Natural killer cell (primary cell): ENCODE results near the gene GLIPR2. TPM values are rescaled to one million over a fixed set of nuclear protein-coding genes. Genes with fewer than 3 reads are reported as not detected.
A peak's percentile ranks its signal among the peaks of the same experiment; 100 is the strongest.

Source experiments
- ATAC-seq, 3 donors: fragments of 150-1000 bp in 2 of 3; fragments of 200-7000 bp in 1 of 3; cut with Tn5 transposase; 1 replicate in 1 of 3; 2 replicates in 2 of 3; pipeline ENCODE4 v1.10.0; 2021; ENCODE audit warnings: mild to moderate bottlenecking in 2 of 3, moderate library complexity in 2 of 3
- DNase-seq, 2 donors: peaks; one replicate each; pipeline versions ENCODE4 v3.0.0 to v3.0.0-alpha.2; 2013 to 2021; ENCODE audit warnings: mixed read lengths in 1 of 2
- H3K27ac ChIP-seq: one replicate; pipeline ENCODE4 v1.5.1; 2013; ENCODE audit warnings: mild to moderate bottlenecking, low read length
- H3K27me3 ChIP-seq: one replicate; pipeline ENCODE4 v1.6.1; 2013; ENCODE audit warnings: low read length; ENCODE audit not compliant: control insufficient read depth, insufficient read depth
- H3K36me3 ChIP-seq: one replicate; pipeline ENCODE4 v1.6.1; 2013; ENCODE audit warnings: low read length; ENCODE audit not compliant: control insufficient read depth, insufficient read depth
- H3K4me1 ChIP-seq: one replicate; pipeline ENCODE4 v1.6.1; 2013; ENCODE audit warnings: low read length; ENCODE audit not compliant: control insufficient read depth, insufficient read depth
- H3K4me3 ChIP-seq: one replicate; pipeline ENCODE4 v1.5.1; 2013; ENCODE audit warnings: low read length
- H3K9me3 ChIP-seq: one replicate; pipeline ENCODE4 v1.6.1; 2013; ENCODE audit warnings: low read length; ENCODE audit not compliant: control insufficient read depth, insufficient read depth
- H3K27ac Mint-ChIP-seq, 2 donors: one replicate each; pipeline ENCODE4 v1.8.0; 2022; ENCODE audit warnings: mild to moderate bottlenecking in 2 of 2, mixed read lengths in 2 of 2, moderate library complexity in 1 of 2
- H3K27me3 Mint-ChIP-seq, 2 donors: one replicate each; pipeline ENCODE4 v1.8.0; 2022; ENCODE audit warnings: low read depth in 2 of 2, mixed read lengths in 2 of 2
- H3K36me3 Mint-ChIP-seq: one replicate; pipeline ENCODE4 v1.8.0; 2022; ENCODE audit warnings: mixed read lengths
- H3K4me1 Mint-ChIP-seq, 2 donors: one replicate each; pipeline ENCODE4 v1.8.0; 2022; ENCODE audit warnings: mixed read lengths in 2 of 2
- H3K4me3 Mint-ChIP-seq: one replicate; pipeline ENCODE4 v1.8.0; 2022; ENCODE audit warnings: mild to moderate bottlenecking, moderate library complexity, mixed read lengths
- H3K9me3 Mint-ChIP-seq, 2 donors: one replicate each; pipeline ENCODE4 v1.8.0; 2022; ENCODE audit warnings: mixed read lengths in 2 of 2
- CTCF ChIP-seq: fragments of 200-600 bp; IDR thresholded peaks from one replicate; pipeline ENCODE4 v1.8.0; 2022; ENCODE audit warnings: antibody characterized with exemption
- WGBS: methylation state at CpG from one replicate; pipeline ENCODE4 v1.1.7; 2013; ENCODE audit warnings: missing lambda C conversion rate; ENCODE audit not compliant: insufficient coverage; 5-methylcytosine and 5-hydroxymethylcytosine counted together
- intact Hi-C: fragments of 100-400 bp; cut with micrococcal nuclease; formaldehyde crosslinking; loops from one replicate; pipeline ENCODE4 v1.14.2; 2022
- total RNA-seq, 4 donors: library from RNA; stranded (reverse); fragments of 120-200 nt in 1 of 4; gene quantifications; one replicate each; pipeline versions ENCODE4 v1.2.3 to v1.2.4, GENCODE V29; 2013 to 2022

GLIPR2 gene
- total RNA-seq, 3 donors from 2014 or later (not counting 1 experiment from before 2014, with no cell fraction given): 124 to 135 (median 125) TPM

GRCh38 chr9:36119476-36119875 is 17.1 kb upstream of the GLIPR2 start:
- H3K4me3 Mint-ChIP-seq: no peak overlapping the region
- 96% methylated on average over 7 of the region's 7 CpGs for WGBS
- no peak for TF ChIP-seq CTCF

GRCh38 chr9:36120705-36121104 is 15.8 kb upstream of the GLIPR2 start:
- Mint-ChIP-seq H3K36me3 (no peaks in the 10 kb centered on the region), H3K27ac (no peak overlapping the region), H3K4me3 (no peak overlapping the region), H3K4me1 (peaks cover 0 to 6% of the 10 kb centered on the region in 2 donors), H3K27me3 (no peaks in the 10 kb centered on the region), H3K9me3 (no peaks in the 10 kb centered on the region)
- DNase-seq: no peak
- WGBS: 91% methylated on average over 4 of the region's 4 CpGs
- no peak for TF ChIP-seq CTCF
- Histone ChIP-seq H3K4me1 (no peaks in the 10 kb centered on the region), H3K4me3 (no peak overlapping the region), H3K27ac (no peak overlapping the region), H3K27me3 (no peaks in the 10 kb centered on the region), H3K36me3 (peaks cover 2% of the 10 kb centered on the region), H3K9me3 (no peaks in the 10 kb centered on the region)
- no peak for ATAC-seq
- intact Hi-C loops: no loop called here

More at GRCh38 chr9:36119476-36119875, 17.1 kb upstream of the GLIPR2 start:
- H3K4me3 ChIP-seq: no peak overlapping the region
- H3K9me3 ChIP-seq: no peaks in the 10 kb centered on the region
- Mint-ChIP-seq H3K9me3 (no peaks in the 10 kb centered on the region), H3K27ac (no peak overlapping the region), H3K27me3 (no peaks in the 10 kb centered on the region), H3K4me1 (no peaks in the 10 kb centered on the region), H3K36me3 (no peaks in the 10 kb centered on the region)
- H3K27me3 ChIP-seq: no peaks in the 10 kb centered on the region
- H3K27ac ChIP-seq: no peak overlapping the region
- ATAC-seq: no peak
- DNase-seq: no peak
- H3K36me3 ChIP-seq: peaks cover 2% of the 10 kb centered on the region
- no peaks in the 10 kb centered on the region for H3K4me1 ChIP-seq
- intact Hi-C loops: no loop called here

GRCh38 chr9:36121971-36122370 is 14.6 kb upstream of the GLIPR2 start:
- Histone ChIP-seq H3K36me3 (peaks cover 2% of the 10 kb centered on the region), H3K4me1 (peaks cover 2% of the 10 kb centered on the region)
- peak overlapping the region in 1 of 2 donors; percentile 53 for H3K27ac Mint-ChIP-seq

More at GRCh38 chr9:36121971-36122370, 14.6 kb upstream of the GLIPR2 start:
- H3K4me3 ChIP-seq: no peak overlapping the region
- Mint-ChIP-seq H3K4me3 (no peak overlapping the region), H3K4me1 (peaks cover 2 to 9% of the 10 kb centered on the region in 2 donors), H3K27me3 (no peaks in the 10 kb centered on the region), H3K9me3 (no peaks in the 10 kb centered on the region), H3K36me3 (no peaks in the 10 kb centered on the region)
- ATAC-seq (no peak), DNase-seq (no peak)
- no peaks in the 10 kb centered on the region for H3K27me3 ChIP-seq
- WGBS: 96% methylated on average over 7 of the region's 7 CpGs
- intact Hi-C loops: no loop called here
- H3K27ac ChIP-seq: no peak overlapping the region
- TF ChIP-seq CTCF: no peak
- no peaks in the 10 kb centered on the region for H3K9me3 ChIP-seq
